OCI-M2 (cell line): ENCODE results near the gene CD22.
"Not testable (repeated sequence)": the region's sequence is repeated elsewhere in the genome, so short reads cannot be mapped to it uniquely, and the experiment has no call there.

Source experiments
- DNase-seq: peaks from one replicate; lab custom pipeline; 2025; ENCODE audit not compliant: unreplicated experiment; lab: John Stamatoyannopoulos, UW

CD22 gene

GRCh38 chr19:35328851-35329285, at the start of gene CD22:
Gene CD22, plus strand, starts transcription at chr19:35329187. Its CDS starts 2,854 bp downstream, at chr19:35332041.
- DNase-seq: no peak

DNA sequence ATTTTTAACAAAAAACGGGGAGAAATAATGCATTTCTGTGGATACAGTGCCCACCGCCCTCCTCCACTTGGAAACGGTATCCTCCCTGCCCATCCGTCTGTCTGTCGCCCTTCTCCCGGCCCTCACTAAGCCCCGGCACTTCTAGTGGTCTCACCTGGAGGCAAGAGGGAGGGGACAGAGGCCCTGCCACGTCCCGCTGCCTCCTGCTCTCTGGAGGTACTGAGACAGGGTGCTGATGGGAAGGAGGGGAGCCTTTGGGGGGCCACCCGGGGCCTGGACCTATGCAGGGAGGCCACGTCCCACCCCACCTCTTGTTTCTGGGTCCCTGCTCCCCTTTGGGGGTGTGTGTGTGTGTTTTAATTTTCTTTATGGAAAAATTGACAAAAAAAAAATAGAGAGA, 49.6 kb upstream of the CD22 start:
- no peak for DNase-seq

- no peak for DNase-seq
Observed at GRCh38 chr19:35279985-35280821, 48.8 kb upstream of the CD22 start.

GRCh38 chr19:35281303-35281702, 47.7 kb upstream of the CD22 start:
- DNase-seq: no peak

GRCh38 chr19:35284153-35285094, 44.6 kb upstream of the CD22 start:
- no peak for DNase-seq

- DNase-seq: no peak
Observed at GRCh38 chr19:35285095-35285449, 43.9 kb upstream of the CD22 start.

- not testable (repeated sequence) for DNase-seq
Observed at GRCh38 chr19:35285465-35285864, 43.5 kb upstream of the CD22 start.

GRCh38 chr19:35286101-35286500, 42.9 kb upstream of the CD22 start:
- DNase-seq: not testable (repeated sequence)

DNA sequence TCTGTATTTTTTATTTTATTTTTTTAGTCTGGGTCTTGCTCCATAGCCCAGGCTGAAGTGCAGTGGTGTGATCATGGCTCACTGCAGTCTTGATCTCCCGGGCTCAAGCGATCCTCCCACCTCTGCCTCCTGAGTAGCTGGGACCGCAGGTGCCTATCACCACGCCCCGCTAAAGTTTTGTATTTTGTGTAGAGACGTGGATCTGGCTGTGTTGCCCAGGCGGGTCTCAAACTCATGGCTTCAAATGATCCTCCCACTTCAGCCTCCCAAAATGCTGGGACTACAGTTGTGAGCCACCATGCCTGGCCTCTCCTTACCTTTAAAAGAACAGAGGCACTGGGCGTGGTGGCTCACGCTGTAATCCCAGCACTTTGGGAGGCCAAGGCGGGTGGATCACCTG, 41.3 kb upstream of the CD22 start:
- no peak for DNase-seq

- no peak for DNase-seq
Observed at GRCh38 chr19:35288331-35288730, 40.7 kb upstream of the CD22 start.

GRCh38 chr19:35288906-35289305, 40.1 kb upstream of the CD22 start:
- DNase-seq: no peak

- DNase-seq: no peak
Observed at GRCh38 chr19:35290381-35291127, 38.4 kb upstream of the CD22 start.

GRCh38 chr19:35291259-35291658, 37.7 kb upstream of the CD22 start:
- no peak for DNase-seq

DNA sequence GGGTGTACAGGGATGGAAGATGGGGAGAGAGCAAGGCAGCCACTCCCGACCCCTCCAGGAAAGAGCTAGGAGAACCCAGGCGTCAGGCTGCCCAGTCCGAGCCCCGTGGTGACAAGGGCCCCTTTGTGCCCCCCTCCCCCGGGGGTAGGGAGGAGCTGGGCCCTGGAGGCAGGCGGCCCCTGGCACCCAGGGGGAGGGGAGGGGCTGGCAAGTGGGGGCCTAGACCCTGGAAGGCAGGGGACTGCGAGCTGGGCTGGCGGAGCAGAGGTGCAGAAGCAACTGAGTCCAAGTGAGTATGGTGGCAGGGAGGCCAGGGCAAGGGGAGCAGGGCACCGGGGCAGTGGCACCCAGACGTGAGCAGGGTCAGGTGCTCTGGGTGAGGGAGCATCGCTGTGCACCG, 37.1 kb upstream of the CD22 start, which contains the start of gene MAG:
TSS of gene MAG (plus strand) at position 246 of the 400 bp plus-strand sequence. CDS start 3,248 bp downstream, outside the sequence.
- no peak for DNase-seq

GRCh38 chr19:35292421-35293362, 36.3 kb upstream of the CD22 start:
- no peak for DNase-seq

- DNase-seq: no peak
Observed at GRCh38 chr19:35293363-35293739, 35.6 kb upstream of the CD22 start.

DNA sequence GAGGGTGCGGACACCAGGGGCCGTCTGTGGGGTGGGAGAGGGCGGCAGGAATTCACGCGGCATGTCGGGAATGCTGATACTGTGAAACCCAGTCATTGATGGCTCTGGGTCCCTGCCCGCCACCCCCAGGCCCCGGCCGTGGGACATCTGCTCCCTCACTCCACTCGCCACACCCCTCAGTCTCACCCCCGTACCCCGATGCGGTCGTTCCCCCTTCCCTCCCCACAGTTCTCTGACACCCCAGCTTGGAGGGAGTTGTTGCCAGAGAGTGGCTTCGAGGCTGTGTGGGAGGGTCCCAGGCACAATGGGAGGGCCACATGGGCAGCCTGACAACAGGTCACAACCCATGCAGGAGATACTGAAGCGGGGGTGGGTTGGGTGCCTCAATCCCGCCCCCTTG, 35.2 kb upstream of the CD22 start:
- no peak for DNase-seq

DNA sequence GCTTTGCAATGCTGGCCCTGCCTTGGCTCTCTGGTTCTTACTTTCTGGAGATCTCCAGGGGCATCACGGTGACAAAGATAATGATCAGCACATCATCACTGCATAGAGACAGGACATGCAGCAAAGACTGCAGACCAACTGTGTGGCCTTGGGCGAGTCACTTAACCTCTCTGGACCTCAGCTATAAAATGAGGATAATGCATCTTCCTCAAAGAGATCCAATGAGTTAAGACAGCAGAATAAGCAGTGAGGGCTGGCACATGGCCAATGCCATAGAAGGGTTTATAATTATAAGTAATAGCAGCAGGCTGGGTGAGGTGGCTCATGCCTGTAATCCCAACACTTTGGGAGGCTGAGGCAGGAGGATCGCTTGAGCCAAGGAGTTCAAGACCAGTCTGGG, 34.7 kb upstream of the CD22 start:
- DNase-seq: no peak

DNA sequence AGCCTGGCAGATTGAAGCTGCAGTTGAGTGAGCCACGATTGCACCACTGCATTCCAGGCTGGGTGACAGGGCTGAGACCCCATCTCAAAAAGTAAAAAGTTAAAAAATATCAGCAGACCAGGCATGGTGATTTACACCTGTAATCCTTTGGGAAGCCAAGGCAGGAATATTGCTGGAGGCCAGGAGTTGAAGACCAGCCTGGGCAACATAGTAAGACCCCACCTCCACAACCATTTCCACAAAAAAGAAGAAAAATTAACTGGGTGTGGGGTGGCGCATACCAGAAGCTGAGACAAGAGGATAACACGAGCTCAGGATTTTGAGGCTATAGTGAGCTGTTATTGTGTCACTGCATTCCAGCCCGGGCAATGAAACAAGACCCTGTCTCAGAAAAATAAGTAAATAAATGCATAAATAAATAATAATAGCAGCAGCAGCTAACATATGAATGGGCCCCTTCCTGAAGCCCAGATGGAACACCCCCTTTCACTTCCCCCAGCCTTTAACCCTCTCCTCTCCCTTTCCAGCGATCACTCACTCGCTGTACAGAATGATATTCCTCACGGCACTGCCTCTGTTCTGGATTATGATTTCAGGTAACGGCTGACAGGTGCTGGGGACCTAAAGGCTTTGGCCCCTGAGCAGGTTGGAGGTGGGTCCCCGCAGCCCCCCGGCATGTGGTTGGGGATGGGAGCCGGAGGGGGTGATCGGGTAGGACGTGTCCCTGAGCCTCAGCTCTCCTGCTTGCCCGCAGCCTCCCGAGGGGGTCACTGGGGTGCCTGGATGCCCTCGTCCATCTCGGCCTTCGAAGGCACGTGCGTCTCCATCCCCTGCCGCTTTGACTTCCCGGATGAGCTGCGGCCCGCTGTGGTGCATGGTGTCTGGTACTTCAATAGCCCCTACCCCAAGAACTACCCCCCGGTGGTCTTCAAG, 33.9 kb upstream of the CD22 start:
- no peak for DNase-seq
